HG03045 (cell line): ENCODE measurements around the gene FBXO41.
A peak's percentile ranks its signal among the peaks of the same experiment; 100 is the strongest.

Experiments used
- ATAC-seq: cut with Tn5 transposase; IDR thresholded peaks from one replicate; pipeline ENCODE4 v1.9.1; 2021; ENCODE audit warnings: mild to moderate bottlenecking, moderate library complexity; ENCODE audit not compliant: unreplicated experiment

The FBXO41 gene

GRCh38 chr2:73215254-73215653, 69.0 kb downstream of the FBXO41 start:
- ATAC-seq = no peak

- ATAC-seq = peak; percentile 90
Observed at GRCh38 chr2:73214120-73215035, 69.9 kb downstream of the FBXO41 start, which contains the start of gene SMYD5. TSS of gene SMYD5 (plus strand) at chr2:73214245. CDS start at chr2:73214267, 22 bp downstream.

- ATAC-seq = peak; percentile 65
Observed at GRCh38 chr2:73212448-73213176, 71.7 kb downstream of the FBXO41 start.

- no peak for ATAC-seq
Observed at GRCh38 chr2:73212098-73212447, 72.2 kb downstream of the FBXO41 start.

- ATAC-seq = no peak
Observed at GRCh38 chr2:73210696-73211095, 73.6 kb downstream of the FBXO41 start.

GRCh38 chr2:73210019-73210418, 74.3 kb downstream of the FBXO41 start:
- no peak for ATAC-seq

- ATAC-seq = no peak
Observed at GRCh38 chr2:73208258-73208657, 76.0 kb downstream of the FBXO41 start.

GRCh38 chr2:73205611-73206010, 78.7 kb downstream of the FBXO41 start:
- ATAC-seq = no peak
